HepG2 (cell line): ENCODE measurements around the gene TAF6. TPM values are rescaled to one million over a fixed set of nuclear protein-coding genes. Genes with fewer than 3 reads are reported as not detected.

ENCODE experiments used
- ATRX ChIP-seq: sonication (generic); formaldehyde crosslinking; IDR thresholded peaks from 2 replicates; pipeline ENCODE4 v1.4.0; 2020; ENCODE audit warnings: missing genetic modification reagents, borderline replicate concordance
- ELF3 ChIP-seq: IDR thresholded peaks from 2 replicates; pipeline ENCODE4 v1.6.1; 2016; ENCODE audit warnings: missing genetic modification reagents, missing compliant biosample characterization
- GZF1 ChIP-seq: sonication (generic); formaldehyde crosslinking; IDR thresholded peaks from 2 replicates; pipeline ENCODE4 v1.5.1; 2020; ENCODE audit warnings: mild to moderate bottlenecking, missing genetic modification reagents
- HMG20B ChIP-seq: conservative IDR thresholded peaks from 2 replicates; pipeline ENCODE4 v1.6.1; 2016; ENCODE audit warnings: missing genetic modification reagents, missing compliant biosample characterization
- MBD4 ChIP-seq: IDR thresholded peaks from 2 replicates; pipeline ENCODE4 v1.6.1; 2012; ENCODE audit warnings: low read length, inconsistent platforms, borderline replicate concordance
- MED8 ChIP-seq: sonication (generic); formaldehyde crosslinking; IDR thresholded peaks from 2 replicates; pipeline ENCODE4 v1.8.1; 2023; ENCODE audit warnings: mild to moderate bottlenecking, missing genetic modification reagents; ENCODE audit not compliant: insufficient replicate concordance
- NFYC ChIP-seq: IDR thresholded peaks from 2 replicates; pipeline ENCODE4 v1.6.1; 2016; ENCODE audit warnings: missing genetic modification reagents, missing compliant biosample characterization
- PRPF4 ChIP-seq: fragments of 200-400 bp; formaldehyde crosslinking; IDR thresholded peaks from 2 replicates; pipeline ENCODE4 v1.6.1; 2016; ENCODE audit warnings: low read length, low read depth; ENCODE audit not compliant: poor library complexity, severe bottlenecking
- PTBP1 ChIP-seq: fragments of 200-400 bp; formaldehyde crosslinking; IDR thresholded peaks from 2 replicates; pipeline ENCODE4 v1.6.1; 2018; ENCODE audit warnings: low read length, low read depth; ENCODE audit not compliant: poor library complexity, severe bottlenecking
- SAFB2 ChIP-seq: sonication (generic); formaldehyde crosslinking; IDR thresholded peaks from 2 replicates; pipeline ENCODE4 v1.5.1; 2020; ENCODE audit warnings: missing genetic modification reagents, low read depth, mild to moderate bottlenecking, borderline replicate concordance
- SCMH1 ChIP-seq: sonication (generic); formaldehyde crosslinking; IDR thresholded peaks from 2 replicates; pipeline ENCODE4 v1.9.0; 2021; ENCODE audit warnings: missing genetic modification reagents, mild to moderate bottlenecking, borderline replicate concordance
- SNRNP70 ChIP-seq: fragments of 200-400 bp; formaldehyde crosslinking; IDR thresholded peaks from 2 replicates; pipeline ENCODE4 v1.6.1; 2017; ENCODE audit warnings: mild to moderate bottlenecking, low read depth, low read length, moderate library complexity
- ZNF296 ChIP-seq: sonication (generic); formaldehyde crosslinking; conservative IDR thresholded peaks from 2 replicates; pipeline ENCODE4 v1.5.0; 2020; ENCODE audit warnings: mild to moderate bottlenecking, missing genetic modification reagents
- ZNF543 ChIP-seq: sonication (generic); formaldehyde crosslinking; IDR thresholded peaks from 2 replicates; pipeline ENCODE4 v1.4.0; 2020; ENCODE audit warnings: mild to moderate bottlenecking, missing genetic modification reagents
- ZNF749 ChIP-seq: sonication (generic); formaldehyde crosslinking; IDR thresholded peaks from 2 replicates; pipeline ENCODE4 v1.8.0; 2022; ENCODE audit warnings: mild to moderate bottlenecking, missing genetic modification reagents, moderate library complexity, borderline replicate concordance
- polyA plus RNA-seq, 8 experiments: library from polyadenylated mRNA; depleted of rRNA in 3 of 8; stranded (reverse) in 7 of 8; unstranded in 1 of 8; fragments of >200 nt; fragmentation: Illumina TruSeq in 4 of 8; extraction: Trizol in 4 of 8; gene quantifications; 2 replicates each; pipeline versions ENCODE4 v1.2.1 to v1.2.3, GENCODE V29; 2011 to 2016; ENCODE audit warnings: low read depth in 4 of 8, missing spikeins in 1 of 8, mixed read lengths in 1 of 8; ENCODE audit not compliant: insufficient read depth in 1 of 8
- total RNA-seq, 5 experiments: library from RNA; depleted of rRNA; stranded (reverse); fragments of >200 nt; fragmentation: Illumina TruSeq; extraction: Trizol; gene quantifications; 2 replicates each; pipeline ENCODE4 v1.2.3, GENCODE V29; 2016; ENCODE audit warnings: low read depth in 1 of 5
- TF ChIP-seq, protein P1 (sequence below): sonication (generic); formaldehyde crosslinking; IDR thresholded peaks from 2 replicates; pipeline ENCODE4 v1.4.0; 2020; ENCODE audit warnings: missing genetic modification reagents, mild to moderate bottlenecking, borderline replicate concordance
- TF ChIP-seq, protein P2 (sequence below): sonication (generic); formaldehyde crosslinking; conservative IDR thresholded peaks from 2 replicates; pipeline ENCODE4 v1.4.0; 2020; ENCODE audit warnings: missing genetic modification reagents
- TF ChIP-seq, protein P3 (sequence below): sonication (generic); formaldehyde crosslinking; conservative IDR thresholded peaks from 2 replicates; pipeline ENCODE4 v1.5.0; 2020; ENCODE audit warnings: missing genetic modification reagents
- TF ChIP-seq, protein P4 (sequence below): sonication (generic); formaldehyde crosslinking; IDR thresholded peaks from 2 replicates; pipeline ENCODE4 v1.5.0; 2020; ENCODE audit warnings: mild to moderate bottlenecking, missing genetic modification reagents

The TAF6 gene
- total and polyA plus RNA-seq, 2 of the 13 experiments (the other 11 are each of a cell fraction or from before 2014, with no cell fraction given), result 12.9 to 18.8 TPM

DNA sequence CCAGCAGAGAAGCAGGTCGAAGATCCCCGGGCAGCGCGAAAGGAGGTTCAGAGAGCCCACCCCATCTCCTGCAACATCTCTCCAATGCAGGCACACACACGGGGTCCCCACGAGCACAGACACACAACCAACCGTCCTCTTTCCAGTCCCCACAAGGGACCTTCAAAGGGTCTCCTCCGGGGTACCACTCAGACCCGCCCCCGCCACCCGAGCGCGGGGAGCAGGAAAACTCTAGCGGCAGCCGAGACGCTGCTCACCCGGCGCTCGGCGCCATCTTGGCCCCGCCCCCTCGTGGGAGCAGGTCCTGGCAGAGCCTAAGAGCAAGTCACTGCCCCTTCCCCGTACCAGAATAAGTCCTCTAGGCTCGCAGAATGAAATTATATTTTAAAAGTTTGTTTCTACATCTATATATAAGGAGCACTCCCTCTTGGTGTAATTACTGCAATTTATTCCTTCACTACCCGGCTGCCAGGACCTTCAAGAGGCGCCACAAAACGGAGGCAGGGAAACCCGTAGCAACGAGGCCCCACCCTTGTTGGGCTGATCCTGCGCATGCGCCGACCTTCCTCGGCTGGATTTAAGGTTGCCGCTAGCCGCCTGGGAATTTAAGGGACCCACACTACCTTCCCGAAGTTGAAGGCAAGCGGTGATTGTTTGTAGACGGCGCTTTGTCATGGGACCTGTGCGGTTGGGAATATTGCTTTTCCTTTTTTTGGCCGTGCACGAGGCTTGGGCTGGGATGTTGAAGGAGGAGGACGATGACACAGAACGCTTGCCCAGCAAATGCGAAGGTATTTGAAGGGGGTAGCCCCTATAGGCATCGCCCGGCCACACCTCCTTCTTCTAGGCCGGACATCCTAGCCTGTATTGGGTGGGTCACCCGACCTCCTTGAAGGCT, at the start of gene TAF6, which contains the start of gene CNPY4 (continued):
- TF ChIP-seq, protein P1, sequence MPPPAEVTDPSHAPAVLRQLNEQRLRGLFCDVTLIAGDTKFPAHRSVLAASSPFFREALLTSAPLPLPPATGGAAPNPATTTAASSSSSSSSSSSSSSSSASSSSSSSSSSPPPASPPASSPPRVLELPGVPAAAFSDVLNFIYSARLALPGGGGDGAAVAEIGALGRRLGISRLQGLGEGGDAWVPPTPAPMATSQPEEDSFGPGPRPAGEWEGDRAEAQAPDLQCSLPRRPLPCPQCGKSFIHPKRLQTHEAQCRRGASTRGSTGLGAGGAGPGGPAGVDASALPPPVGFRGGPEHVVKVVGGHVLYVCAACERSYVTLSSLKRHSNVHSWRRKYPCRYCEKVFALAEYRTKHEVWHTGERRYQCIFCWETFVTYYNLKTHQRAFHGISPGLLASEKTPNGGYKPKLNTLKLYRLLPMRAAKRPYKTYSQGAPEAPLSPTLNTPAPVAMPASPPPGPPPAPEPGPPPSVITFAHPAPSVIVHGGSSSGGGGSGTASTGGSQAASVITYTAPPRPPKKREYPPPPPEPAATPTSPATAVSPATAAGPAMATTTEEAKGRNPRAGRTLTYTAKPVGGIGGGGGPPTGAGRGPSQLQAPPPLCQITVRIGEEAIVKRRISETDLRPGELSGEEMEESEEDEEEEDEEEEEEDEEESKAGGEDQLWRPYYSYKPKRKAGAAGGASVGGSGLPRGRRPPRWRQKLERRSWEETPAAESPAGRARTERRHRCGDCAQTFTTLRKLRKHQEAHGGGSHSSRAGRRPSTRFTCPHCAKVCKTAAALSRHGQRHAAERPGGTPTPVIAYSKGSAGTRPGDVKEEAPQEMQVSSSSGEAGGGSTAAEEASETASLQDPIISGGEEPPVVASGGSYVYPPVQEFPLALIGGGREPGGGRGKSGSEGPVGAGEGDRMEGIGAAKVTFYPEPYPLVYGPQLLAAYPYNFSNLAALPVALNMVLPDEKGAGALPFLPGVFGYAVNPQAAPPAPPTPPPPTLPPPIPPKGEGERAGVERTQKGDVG, result no peak
- TF ChIP-seq HMG20B (CRISPR knock-in tag), result no peak
- TF ChIP-seq, protein P2, sequence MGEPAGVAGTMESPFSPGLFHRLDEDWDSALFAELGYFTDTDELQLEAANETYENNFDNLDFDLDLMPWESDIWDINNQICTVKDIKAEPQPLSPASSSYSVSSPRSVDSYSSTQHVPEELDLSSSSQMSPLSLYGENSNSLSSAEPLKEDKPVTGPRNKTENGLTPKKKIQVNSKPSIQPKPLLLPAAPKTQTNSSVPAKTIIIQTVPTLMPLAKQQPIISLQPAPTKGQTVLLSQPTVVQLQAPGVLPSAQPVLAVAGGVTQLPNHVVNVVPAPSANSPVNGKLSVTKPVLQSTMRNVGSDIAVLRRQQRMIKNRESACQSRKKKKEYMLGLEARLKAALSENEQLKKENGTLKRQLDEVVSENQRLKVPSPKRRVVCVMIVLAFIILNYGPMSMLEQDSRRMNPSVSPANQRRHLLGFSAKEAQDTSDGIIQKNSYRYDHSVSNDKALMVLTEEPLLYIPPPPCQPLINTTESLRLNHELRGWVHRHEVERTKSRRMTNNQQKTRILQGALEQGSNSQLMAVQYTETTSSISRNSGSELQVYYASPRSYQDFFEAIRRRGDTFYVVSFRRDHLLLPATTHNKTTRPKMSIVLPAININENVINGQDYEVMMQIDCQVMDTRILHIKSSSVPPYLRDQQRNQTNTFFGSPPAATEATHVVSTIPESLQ, result 0 out of 2 replicates have a peak, but pooled peaks have one; percentile 29
- TF ChIP-seq SNRNP70, result no peak
- TF ChIP-seq GZF1, result no peak; the same call in 1 of the 2 replicates
- TF ChIP-seq ZNF296 (CRISPR knock-in tag), result no peak
- TF ChIP-seq SCMH1 (CRISPR knock-in tag), result no peak
- TF ChIP-seq, protein P3, sequence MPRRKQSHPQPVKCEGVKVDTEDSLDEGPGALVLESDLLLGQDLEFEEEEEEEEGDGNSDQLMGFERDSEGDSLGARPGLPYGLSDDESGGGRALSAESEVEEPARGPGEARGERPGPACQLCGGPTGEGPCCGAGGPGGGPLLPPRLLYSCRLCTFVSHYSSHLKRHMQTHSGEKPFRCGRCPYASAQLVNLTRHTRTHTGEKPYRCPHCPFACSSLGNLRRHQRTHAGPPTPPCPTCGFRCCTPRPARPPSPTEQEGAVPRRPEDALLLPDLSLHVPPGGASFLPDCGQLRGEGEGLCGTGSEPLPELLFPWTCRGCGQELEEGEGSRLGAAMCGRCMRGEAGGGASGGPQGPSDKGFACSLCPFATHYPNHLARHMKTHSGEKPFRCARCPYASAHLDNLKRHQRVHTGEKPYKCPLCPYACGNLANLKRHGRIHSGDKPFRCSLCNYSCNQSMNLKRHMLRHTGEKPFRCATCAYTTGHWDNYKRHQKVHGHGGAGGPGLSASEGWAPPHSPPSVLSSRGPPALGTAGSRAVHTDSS (CRISPR knock-in tag), result no peak
- TF ChIP-seq ATRX (CRISPR knock-in tag), result no peak
- TF ChIP-seq MBD4, result no peak
- no peak for TF ChIP-seq PRPF4
- TF ChIP-seq ELF3 (CRISPR knock-in tag), result 0 out of 2 replicates have a peak, but pooled peaks have one; percentile 34
- no peak for TF ChIP-seq PTBP1
- TF ChIP-seq ZNF543 (CRISPR knock-in tag), result no peak
- TF ChIP-seq, protein P4, sequence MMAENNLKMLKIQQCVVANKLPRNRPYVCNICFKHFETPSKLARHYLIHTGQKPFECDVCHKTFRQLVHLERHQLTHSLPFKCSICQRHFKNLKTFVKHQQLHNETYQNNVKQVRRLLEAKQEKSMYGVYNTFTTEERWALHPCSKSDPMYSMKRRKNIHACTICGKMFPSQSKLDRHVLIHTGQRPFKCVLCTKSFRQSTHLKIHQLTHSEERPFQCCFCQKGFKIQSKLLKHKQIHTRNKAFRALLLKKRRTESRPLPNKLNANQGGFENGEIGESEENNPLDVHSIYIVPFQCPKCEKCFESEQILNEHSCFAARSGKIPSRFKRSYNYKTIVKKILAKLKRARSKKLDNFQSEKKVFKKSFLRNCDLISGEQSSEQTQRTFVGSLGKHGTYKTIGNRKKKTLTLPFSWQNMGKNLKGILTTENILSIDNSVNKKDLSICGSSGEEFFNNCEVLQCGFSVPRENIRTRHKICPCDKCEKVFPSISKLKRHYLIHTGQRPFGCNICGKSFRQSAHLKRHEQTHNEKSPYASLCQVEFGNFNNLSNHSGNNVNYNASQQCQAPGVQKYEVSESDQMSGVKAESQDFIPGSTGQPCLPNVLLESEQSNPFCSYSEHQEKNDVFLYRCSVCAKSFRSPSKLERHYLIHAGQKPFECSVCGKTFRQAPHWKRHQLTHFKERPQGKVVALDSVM (CRISPR knock-in tag), result no peak
- no peak; the same call in 1 of the 2 replicates for TF ChIP-seq SAFB2 (CRISPR knock-in tag)
- TF ChIP-seq MED8 (CRISPR knock-in tag), result no peak
- peak; percentile 22; the same call in 1 of the 2 replicates for TF ChIP-seq NFYC
- 0 out of 2 replicates have a peak, but pooled peaks have one; percentile 79 for TF ChIP-seq ZNF749 (CRISPR knock-in tag)
